Large intestine (tissue), 3 donors: ENCODE results near the gene PRSS33. TPM values are rescaled to one million over a fixed set of nuclear protein-coding genes. Genes with fewer than 3 reads are reported as not detected.

Source experiments
- DNase-seq, 2 donors: peaks; one replicate each; pipeline versions ENCODE4 v3.0.0 to v3.0.0-alpha.2; 2013
- H3K27ac ChIP-seq: one replicate; pipeline ENCODE4 v1.5.1; 2013; ENCODE audit warnings: low read length
- H3K27me3 ChIP-seq: 2 replicates; pipeline ENCODE4 v1.6.1; 2013; ENCODE audit warnings: low read length; ENCODE audit not compliant: control insufficient read depth, insufficient read depth
- H3K36me3 ChIP-seq: 2 replicates; pipeline ENCODE4 v1.6.1; 2013; ENCODE audit warnings: low read length; ENCODE audit not compliant: control insufficient read depth, insufficient read depth
- H3K4me1 ChIP-seq: one replicate; pipeline ENCODE4 v1.6.1; 2013; ENCODE audit warnings: low read length; ENCODE audit not compliant: control insufficient read depth, insufficient read depth
- H3K4me3 ChIP-seq: one replicate; pipeline ENCODE4 v1.5.1; 2013; ENCODE audit warnings: low read length
- H3K9me3 ChIP-seq: one replicate; pipeline ENCODE4 v1.6.1; 2013; ENCODE audit warnings: mild to moderate bottlenecking, low read depth, low read length, moderate library complexity; ENCODE audit not compliant: control insufficient read depth
- WGBS: methylation state at CpG from one replicate; pipeline ENCODE4 v1.1.5; 2013; ENCODE audit warnings: low lambda C conversion rate; ENCODE audit not compliant: insufficient coverage; 5-methylcytosine and 5-hydroxymethylcytosine counted together
- polyA plus RNA-seq: library from polyadenylated mRNA; unstranded; fragments of 120-200 nt; gene quantifications from one replicate; pipeline ENCODE4 v1.2.1, GENCODE V29; 2013

PRSS33 gene
- polyA plus RNA-seq, 1 donor = 0.13 TPM

- Histone ChIP-seq H3K4me1 (peaks cover 18% of the 10 kb centered on the region), H3K4me3 (no peak overlapping the region), H3K27ac (peak overlapping the region; percentile 96), H3K9me3 (peaks cover 18% of the 10 kb centered on the region), H3K27me3 (no peaks in the 10 kb centered on the region), H3K36me3 (no peaks in the 10 kb centered on the region)
- DNase-seq = no peak
- no CpG with 5 or more reads among the region's 39 CpGs for WGBS
Observed at GRCh38 chr16:2798723-2799204, 11.4 kb upstream of the PRSS33 start.

DNA sequence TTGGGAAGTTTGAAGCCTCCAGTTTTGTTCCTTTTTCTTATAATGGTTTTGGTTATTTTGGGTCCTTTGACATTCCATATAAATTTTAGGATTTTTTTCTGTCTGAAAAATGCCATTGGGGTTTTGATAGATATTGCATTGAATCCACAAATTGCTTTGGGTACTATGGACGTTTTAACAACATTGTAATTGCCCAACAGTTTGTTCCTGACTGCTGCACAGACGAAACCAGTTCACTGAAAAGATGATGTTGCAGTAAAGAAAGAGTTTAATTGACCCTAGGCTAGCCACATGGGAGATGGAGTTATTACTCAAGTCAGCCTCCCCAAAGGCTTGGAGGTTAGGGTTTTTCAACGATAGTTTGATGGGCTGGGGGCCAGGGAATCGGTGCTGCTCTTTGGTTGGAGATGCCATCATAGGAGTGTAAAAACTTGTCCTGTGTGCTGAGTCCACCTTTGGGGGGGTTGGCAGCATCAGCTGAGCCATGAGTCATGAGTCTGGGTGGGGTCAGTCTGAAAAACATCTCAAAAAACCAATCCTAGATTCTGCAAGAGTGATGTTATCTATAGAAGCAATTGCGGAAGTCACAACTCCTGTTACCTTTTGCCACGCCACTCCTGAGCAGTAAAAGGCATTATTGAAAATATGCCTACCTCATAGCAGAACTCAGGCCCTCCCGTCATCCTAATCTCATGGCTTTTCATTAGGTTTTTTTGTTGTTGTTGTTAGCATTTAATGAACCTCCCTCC lies 8.2 kb upstream of the PRSS33 start:
- peak; percentile 36 to 38 for DNase-seq
- peaks cover 20% of the 10 kb centered on the region for H3K4me1 ChIP-seq
- no peaks in the 10 kb centered on the region for H3K36me3 ChIP-seq
- peak overlapping the region; percentile 51 for H3K27ac ChIP-seq
- WGBS = 60% methylated on average over 1 of the region's 7 CpGs
- peaks cover 6% of the 10 kb centered on the region for H3K9me3 ChIP-seq
- no peak overlapping the region for H3K4me3 ChIP-seq
- peaks cover 3% of the 10 kb centered on the region for H3K27me3 ChIP-seq

DNA sequence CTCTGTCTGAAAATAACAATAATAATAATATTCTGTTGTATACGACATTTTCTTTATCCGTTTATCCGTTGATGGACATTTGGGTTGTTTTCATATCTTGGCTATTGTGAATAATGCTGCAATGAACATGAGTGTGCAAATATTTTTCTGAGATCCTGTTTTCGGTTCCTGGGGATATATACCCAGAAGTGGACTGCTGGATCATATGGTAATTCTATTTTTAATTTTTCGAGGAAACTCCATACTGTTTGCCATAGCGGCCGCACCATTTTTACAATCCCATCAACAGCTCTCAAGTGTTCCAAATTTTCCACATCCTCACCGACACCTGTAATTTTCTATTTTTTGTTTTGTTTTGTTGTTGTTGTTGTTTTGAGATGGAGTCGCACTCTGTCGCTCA lies 5.6 kb upstream of the PRSS33 start:
- Histone ChIP-seq H3K27ac (no peak overlapping the region), H3K9me3 (no peaks in the 10 kb centered on the region), H3K27me3 (peaks cover 10% of the 10 kb centered on the region), H3K4me1 (peaks cover 11% of the 10 kb centered on the region), H3K36me3 (no peaks in the 10 kb centered on the region), H3K4me3 (no peak overlapping the region)
- 95% methylated on average over 4 of the region's 10 CpGs for WGBS
- DNase-seq = no peak

- 90% methylated on average over 2 of the region's 8 CpGs for WGBS
- Histone ChIP-seq H3K4me3 (no peak overlapping the region), H3K4me1 (peaks cover 11% of the 10 kb centered on the region), H3K27me3 (peaks cover 19% of the 10 kb centered on the region), H3K36me3 (no peaks in the 10 kb centered on the region), H3K27ac (no peak overlapping the region), H3K9me3 (no peaks in the 10 kb centered on the region)
- no peak for DNase-seq
Observed at GRCh38 chr16:2791174-2791573, 3.8 kb upstream of the PRSS33 start.

DNA sequence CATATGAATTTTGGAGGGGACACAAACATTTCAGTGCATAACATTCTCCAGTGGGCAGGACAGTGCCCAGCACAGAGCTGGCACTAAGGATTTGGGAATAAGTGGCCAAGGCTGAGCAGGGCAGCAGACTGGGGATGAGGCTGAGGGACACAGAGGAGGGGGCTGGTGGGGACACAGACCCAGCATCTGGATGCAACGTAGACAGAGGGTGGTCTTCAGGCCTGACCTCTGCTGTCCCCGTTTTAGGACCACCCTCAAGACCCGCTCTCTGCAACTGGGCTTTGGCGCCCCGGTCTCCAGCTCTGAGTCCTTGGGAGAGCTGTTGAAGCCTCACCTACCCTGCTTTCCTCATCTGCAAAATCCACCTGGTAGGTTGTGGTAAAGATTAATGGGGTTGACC lies 3.3 kb upstream of the PRSS33 start:
- no peak for DNase-seq
- no CpG with 5 or more reads among the region's 5 CpGs for WGBS
- H3K4me1 ChIP-seq = peaks cover 16% of the 10 kb centered on the region
- H3K27ac ChIP-seq = no peak overlapping the region
- H3K4me3 ChIP-seq = no peak overlapping the region
- H3K36me3 ChIP-seq = no peaks in the 10 kb centered on the region
- H3K9me3 ChIP-seq = peaks cover 4% of the 10 kb centered on the region
- H3K27me3 ChIP-seq = peaks cover 25% of the 10 kb centered on the region

- WGBS = 100% methylated on average over 1 of the region's 7 CpGs
- Histone ChIP-seq H3K4me3 (no peak overlapping the region), H3K36me3 (no peaks in the 10 kb centered on the region), H3K27ac (no peak overlapping the region), H3K27me3 (peaks cover 46% of the 10 kb centered on the region), H3K4me1 (peaks cover 7% of the 10 kb centered on the region), H3K9me3 (peaks cover 7% of the 10 kb centered on the region)
- no peak for DNase-seq
Observed at GRCh38 chr16:2787961-2788360, 601 bp upstream of the PRSS33 start.

- Histone ChIP-seq H3K4me3 (no peak overlapping the region), H3K4me1 (peaks cover 7% of the 10 kb centered on the region), H3K27ac (no peak overlapping the region), H3K27me3 (peaks cover 55% of the 10 kb centered on the region), H3K9me3 (peaks cover 7% of the 10 kb centered on the region), H3K36me3 (no peaks in the 10 kb centered on the region)
- no peak for DNase-seq
- WGBS = no CpG with 5 or more reads among the region's 3 CpGs
Observed at GRCh38 chr16:2786826-2787151, 571 bp downstream of the PRSS33 start.

DNA sequence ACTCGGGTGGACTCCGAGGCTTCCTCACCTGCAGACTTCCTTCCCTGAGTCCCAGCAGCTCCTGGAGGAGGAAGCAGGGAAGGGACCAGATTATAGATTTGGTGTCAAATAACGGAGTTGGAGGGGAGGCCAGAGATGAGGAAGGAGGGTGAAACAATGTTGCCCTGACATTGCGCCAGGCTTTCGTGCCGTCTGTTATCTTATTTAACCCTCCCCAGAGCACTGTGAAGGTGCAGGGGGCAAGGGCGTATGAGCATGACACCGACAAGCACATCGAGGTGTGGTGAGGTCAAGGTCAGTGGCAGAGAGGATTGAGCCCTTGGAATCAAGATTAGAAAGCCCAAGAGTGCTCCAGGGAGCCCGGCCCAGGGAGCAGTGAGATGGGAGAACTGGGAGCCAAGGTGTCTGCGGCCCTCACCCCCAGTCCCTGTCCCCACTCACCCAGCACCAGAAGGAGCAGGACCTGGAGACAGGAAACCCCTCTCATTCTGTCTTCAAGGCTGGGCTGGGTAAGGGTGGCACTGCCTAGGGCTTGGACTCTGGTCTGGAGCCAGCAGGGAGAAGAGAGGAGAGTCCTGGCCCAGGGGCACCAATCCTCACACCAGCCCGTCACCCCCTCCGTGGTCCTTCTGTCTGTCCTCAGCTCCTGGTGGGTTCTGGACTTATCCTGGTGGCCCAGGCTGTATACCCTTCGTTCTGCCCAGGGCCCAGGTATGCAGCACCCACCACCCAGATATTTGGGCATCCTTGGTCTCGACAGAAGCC lies 1.1 kb downstream of the PRSS33 start:
- Histone ChIP-seq H3K9me3 (peaks cover 7% of the 10 kb centered on the region), H3K4me3 (no peak overlapping the region), H3K4me1 (peaks cover 7% of the 10 kb centered on the region), H3K36me3 (no peaks in the 10 kb centered on the region), H3K27ac (no peak overlapping the region), H3K27me3 (peaks cover 57% of the 10 kb centered on the region)
- DNase-seq = no peak
- no CpG with 5 or more reads among the region's 15 CpGs for whole genome bisulfite sequencing

GRCh38 chr16:2785101-2785991 lies 2.0 kb downstream of the PRSS33 start:
- WGBS = no CpG with 5 or more reads among the region's 79 CpGs
- Histone ChIP-seq H3K27me3 (peaks cover 53% of the 10 kb centered on the region), H3K36me3 (no peaks in the 10 kb centered on the region), H3K4me3 (no peak overlapping the region), H3K9me3 (peaks cover 7% of the 10 kb centered on the region), H3K27ac (no peak overlapping the region), H3K4me1 (peaks cover 7% of the 10 kb centered on the region)
- DNase-seq = peak in 1 of 2 donors; percentile 41
